Karpas-422 (cell line): ENCODE results near the gene ACADM. TPM values are rescaled to one million over a fixed set of nuclear protein-coding genes. Genes with fewer than 3 reads are reported as not detected.
A peak's percentile ranks its signal among the peaks of the same experiment; 100 is the strongest.
"Not testable (repeated sequence)": the region's sequence is repeated elsewhere in the genome, so short reads cannot be mapped to it uniquely, and the experiment has no call there.

Source experiments
- DNase-seq: peaks from one replicate; pipeline ENCODE4 v3.0.0-alpha.2; 2015
- H2AFZ ChIP-seq: fragments of 200-600 bp; sonication (generic); 2 replicates; pipeline ENCODE4 v1.6.1; 2014; ENCODE audit warnings: antibody characterized with exemption, low read length, mixed read lengths
- H3K27ac ChIP-seq: fragments of 200-600 bp; sonication (generic); 2 replicates; pipeline ENCODE4 v1.5.1; 2014; ENCODE audit warnings: mild to moderate bottlenecking, low read length, moderate library complexity
- H3K27me3 ChIP-seq: fragments of 200-600 bp; sonication (generic); 2 replicates; pipeline ENCODE4 v1.6.1; 2014; ENCODE audit warnings: low read length, mixed read lengths
- H3K36me3 ChIP-seq: fragments of 200-600 bp; sonication (generic); 2 replicates; pipeline ENCODE4 v1.6.1; 2014; ENCODE audit warnings: low read length, mixed read lengths; ENCODE audit not compliant: insufficient read depth
- H3K4me1 ChIP-seq: fragments of 200-600 bp; sonication (generic); 2 replicates; pipeline ENCODE4 v1.6.1; 2014; ENCODE audit warnings: mild to moderate bottlenecking, low read length, mixed read lengths
- H3K4me2 ChIP-seq: fragments of 200-600 bp; sonication (generic); 2 replicates; pipeline ENCODE4 v1.6.1; 2014; ENCODE audit warnings: low read length, low read depth, mild to moderate bottlenecking; ENCODE audit not compliant: poor library complexity, severe bottlenecking
- H3K4me3 ChIP-seq: fragments of 200-600 bp; sonication (generic); 2 replicates; pipeline ENCODE4 v1.5.1; 2014; ENCODE audit warnings: mild to moderate bottlenecking, antibody characterized with exemption, low read length, mixed read lengths
- H3K79me2 ChIP-seq: fragments of 200-600 bp; sonication (generic); 2 replicates; pipeline ENCODE4 v1.6.1; 2014; ENCODE audit warnings: mild to moderate bottlenecking, low read length, mixed read lengths
- H3K9ac ChIP-seq: fragments of 200-600 bp; sonication (generic); 2 replicates; pipeline ENCODE4 v1.6.0; 2014; ENCODE audit warnings: low read length
- H3K9me2 ChIP-seq: fragments of 200-600 bp; sonication (generic), shearing (Covaris generic); replicated peaks from 2 replicates; pipeline ENCODE4 v1.6.0; 2014; ENCODE audit warnings: mild to moderate bottlenecking, low read length, moderate library complexity; ENCODE audit not compliant: insufficient read depth
- H3K9me3 ChIP-seq: fragments of 300-700, 200-600 bp; sonication (generic); 2 replicates; pipeline ENCODE4 v1.6.1; 2014; ENCODE audit warnings: low read length, mixed read lengths
- H4K20me1 ChIP-seq: fragments of 200-600 bp; sonication (generic); 2 replicates; pipeline ENCODE4 v1.6.1; 2014; ENCODE audit warnings: mild to moderate bottlenecking, antibody characterized with exemption, low read length, low read depth; ENCODE audit not compliant: insufficient read depth
- total RNA-seq: library from RNA; depleted of rRNA; stranded (reverse); fragments of >200 nt; shearing (Covaris generic); gene quantifications from 2 replicates; pipeline ENCODE4 v1.2.3, GENCODE V29; 2014; ENCODE audit warnings: low replicate concordance

The ACADM gene
- total RNA-seq, 1 experiment from 2014 or later: 104 TPM

- peaks cover 13% of the 10 kb centered on the region for H4K20me1 ChIP-seq
- no peak overlapping the region for H2AFZ ChIP-seq
- peaks cover 38% of the 10 kb centered on the region; the same call in 1 of the 2 replicates for H3K36me3 ChIP-seq
These were observed 72.7 kb downstream of the ACADM start for GRCh38 chr1:75797273-75797588.

GRCh38 chr1:75797606-75798216 is 73.2 kb downstream of the ACADM start:
- H3K4me2 ChIP-seq: no peak overlapping the region
- peaks cover 13% of the 10 kb centered on the region for H4K20me1 ChIP-seq
- H3K9ac ChIP-seq: no peak overlapping the region
- no peak overlapping the region for H3K4me3 ChIP-seq
- H3K27ac ChIP-seq: no peak overlapping the region
- H3K9me2 ChIP-seq: no peaks in the 10 kb centered on the region
- H3K36me3 ChIP-seq: peaks cover 33% of the 10 kb centered on the region; the same call in 1 of the 2 replicates
- H3K9me3 ChIP-seq: no peaks in the 10 kb centered on the region
- H3K79me2 ChIP-seq: no peaks in the 10 kb centered on the region
- no peak for DNase-seq
- no peak overlapping the region for H2AFZ ChIP-seq
- no peaks in the 10 kb centered on the region for H3K27me3 ChIP-seq
- peaks cover 6% of the 10 kb centered on the region; the same call in 1 of the 2 replicates for H3K4me1 ChIP-seq

More at GRCh38 chr1:75797273-75797588, 72.7 kb downstream of the ACADM start:
- peak; percentile 62 for DNase-seq
- peaks cover 1% of the 10 kb centered on the region; the same call in 1 of the 2 replicates for H3K4me1 ChIP-seq
- no peak overlapping the region for H3K4me2 ChIP-seq
- no peaks in the 10 kb centered on the region for H3K79me2 ChIP-seq
- no peaks in the 10 kb centered on the region for H3K9me2 ChIP-seq
- H3K27me3 ChIP-seq: no peaks in the 10 kb centered on the region
- H3K9ac ChIP-seq: no peak overlapping the region
- no peaks in the 10 kb centered on the region for H3K9me3 ChIP-seq
- H3K4me3 ChIP-seq: no peak overlapping the region
- no peak overlapping the region for H3K27ac ChIP-seq

GRCh38 chr1:75801480-75801879 is 77.0 kb downstream of the ACADM start:
- H3K4me2 ChIP-seq, H3K27me3 ChIP-seq, H2AFZ ChIP-seq, H3K4me1 ChIP-seq, H4K20me1 ChIP-seq, H3K9me2 ChIP-seq, H3K9ac ChIP-seq, H3K9me3 ChIP-seq, H3K4me3 ChIP-seq, H3K36me3 ChIP-seq, DNase-seq, H3K79me2 ChIP-seq, H3K27ac ChIP-seq: not testable (repeated sequence)

GRCh38 chr1:75808921-75809320 is 84.4 kb downstream of the ACADM start:
- H2AFZ ChIP-seq: no peak overlapping the region
- no peaks in the 10 kb centered on the region for H3K9me3 ChIP-seq
- no peak overlapping the region for H3K4me2 ChIP-seq
- no peak overlapping the region for H3K4me3 ChIP-seq
- no peaks in the 10 kb centered on the region for H3K27me3 ChIP-seq
- no peaks in the 10 kb centered on the region for H3K36me3 ChIP-seq
- no peaks in the 10 kb centered on the region for H4K20me1 ChIP-seq
- no peak for DNase-seq
- H3K9ac ChIP-seq: no peak overlapping the region
- no peaks in the 10 kb centered on the region for H3K79me2 ChIP-seq
- no peaks in the 10 kb centered on the region for H3K9me2 ChIP-seq
- H3K4me1 ChIP-seq: no peaks in the 10 kb centered on the region
- H3K27ac ChIP-seq: no peak overlapping the region

DNA sequence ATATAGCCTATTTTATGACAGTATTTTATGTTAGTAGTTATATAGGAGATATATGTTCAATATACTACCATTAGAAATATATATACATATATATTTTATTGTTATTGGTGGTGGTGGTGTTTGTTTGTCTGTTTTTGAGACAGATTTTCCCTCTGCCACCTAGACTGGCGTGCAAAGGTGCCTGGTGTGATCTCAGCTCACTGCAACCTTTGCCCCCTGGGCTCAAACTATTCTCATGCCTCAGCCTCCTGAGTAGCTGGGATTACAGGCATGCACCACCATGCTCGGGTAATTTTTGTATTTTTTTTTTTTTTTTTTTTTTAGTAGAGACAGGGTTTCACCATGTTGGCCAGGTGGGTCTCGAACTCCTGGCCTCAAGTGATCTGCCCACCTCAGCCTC is 85.6 kb downstream of the ACADM start:
- H3K4me1 ChIP-seq, H2AFZ ChIP-seq, H3K9me2 ChIP-seq, H3K9me3 ChIP-seq, H3K27me3 ChIP-seq, H4K20me1 ChIP-seq, H3K9ac ChIP-seq, H3K27ac ChIP-seq, H3K36me3 ChIP-seq, H3K4me3 ChIP-seq, H3K4me2 ChIP-seq, H3K79me2 ChIP-seq, DNase-seq: not testable (repeated sequence)

GRCh38 chr1:75811211-75811981 is 86.9 kb downstream of the ACADM start:
- Histone ChIP-seq H3K4me2 (no peak overlapping the region), H3K4me1 (no peaks in the 10 kb centered on the region), H3K27ac (no peak overlapping the region), H3K36me3 (no peaks in the 10 kb centered on the region), H4K20me1 (no peaks in the 10 kb centered on the region), H3K4me3 (no peak overlapping the region), H2AFZ (no peak overlapping the region), H3K9me3 (no peaks in the 10 kb centered on the region), H3K79me2 (no peaks in the 10 kb centered on the region), H3K9me2 (no peaks in the 10 kb centered on the region), H3K27me3 (no peaks in the 10 kb centered on the region), H3K9ac (no peak overlapping the region)
- no peak for DNase-seq

DNA sequence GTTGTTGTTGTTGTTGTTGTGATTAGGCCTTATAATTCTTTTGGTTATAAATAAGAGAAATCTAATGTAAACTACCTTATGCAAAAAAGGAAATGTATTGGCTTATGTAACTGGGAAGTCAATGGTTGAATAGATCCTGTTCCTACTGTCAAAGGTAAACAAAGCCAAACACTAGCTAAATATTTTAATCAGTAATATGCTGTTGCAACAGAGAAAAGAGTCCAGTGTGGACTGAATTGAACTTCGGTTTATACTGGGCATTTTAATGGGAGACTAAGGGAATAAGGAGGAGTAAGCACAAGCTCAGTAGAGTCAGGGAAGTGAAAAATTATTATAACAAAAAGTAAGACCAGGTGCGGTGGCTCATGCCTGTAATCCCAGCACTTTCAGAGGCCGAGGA is 87.6 kb downstream of the ACADM start:
- H2AFZ ChIP-seq: no peak overlapping the region
- no peaks in the 10 kb centered on the region for H3K9me2 ChIP-seq
- no peak overlapping the region for H3K9ac ChIP-seq
- no peaks in the 10 kb centered on the region for H4K20me1 ChIP-seq
- H3K9me3 ChIP-seq: no peaks in the 10 kb centered on the region
- no peak overlapping the region for H3K4me2 ChIP-seq
- H3K27ac ChIP-seq: no peak overlapping the region
- no peaks in the 10 kb centered on the region for H3K79me2 ChIP-seq
- no peaks in the 10 kb centered on the region for H3K27me3 ChIP-seq
- no peak overlapping the region for H3K4me3 ChIP-seq
- no peaks in the 10 kb centered on the region for H3K4me1 ChIP-seq
- no peak for DNase-seq
- H3K36me3 ChIP-seq: no peaks in the 10 kb centered on the region
